GM19099 (cell line): ENCODE results near the gene TST.

Source experiments
- POLR2A ChIP-seq: IDR thresholded peaks from 3 replicates; pipeline ENCODE4 v1.6.1; 2011; ENCODE audit warnings: low read depth; ENCODE audit not compliant: insufficient read length; ENCODE audit errors: extremely low read depth

Gene TST

GRCh38 chr22:37028692-37029674 is 9.7 kb upstream of the TST start:
- no peak for TF ChIP-seq POLR2A

- no peak for TF ChIP-seq POLR2A
Observed at GRCh38 chr22:37027556-37027955, 8.3 kb upstream of the TST start.

- TF ChIP-seq POLR2A, result no peak
Observed at GRCh38 chr22:37026325-37026724, 7.1 kb upstream of the TST start.

GRCh38 chr22:37025500-37026070 is 6.3 kb upstream of the TST start:
- no peak for TF ChIP-seq POLR2A

GRCh38 chr22:37024339-37025157 is 5.3 kb upstream of the TST start:
- TF ChIP-seq POLR2A, result no peak

GRCh38 chr22:37023743-37024338 is 4.6 kb upstream of the TST start:
- no peak for TF ChIP-seq POLR2A

GRCh38 chr22:37022483-37023337 is 3.5 kb upstream of the TST start:
- no peak for TF ChIP-seq POLR2A

GRCh38 chr22:37021710-37022482 is 2.6 kb upstream of the TST start:
- TF ChIP-seq POLR2A, result no peak

GRCh38 chr22:37021041-37021440 is 1.8 kb upstream of the TST start:
- TF ChIP-seq POLR2A, result no peak

GRCh38 chr22:37020192-37020479 is 889 bp upstream of the TST start:
- no peak for TF ChIP-seq POLR2A

GRCh38 chr22:37018815-37019308 is 385 bp downstream of the TST start:
- no peak for TF ChIP-seq POLR2A

- TF ChIP-seq POLR2A, result no peak
Observed at GRCh38 chr22:37018086-37018814, 997 bp downstream of the TST start.

- TF ChIP-seq POLR2A, result no peak
Observed at GRCh38 chr22:37017356-37017755, 1.9 kb downstream of the TST start.
